HEK293T (cell line): Measurements from ENCODE around the gene SEPTIN11.

Experiments
- ARNT ChIP-seq: fragments of 450-650 bp; IDR thresholded peaks from 2 replicates; pipeline ENCODE4 v1.6.1; 2017; ENCODE audit warnings: mild to moderate bottlenecking
- BHLHE40 ChIP-seq: fragments of 450-650 bp; IDR thresholded peaks from 2 replicates; pipeline ENCODE4 v1.6.1; 2016; ENCODE audit warnings: mild to moderate bottlenecking, moderate library complexity, borderline replicate concordance
- ELF4 ChIP-seq: fragments of 450-650 bp; IDR thresholded peaks from 2 replicates; pipeline ENCODE4 v1.6.1; 2017; ENCODE audit warnings: antibody characterized with exemption
- FOXA1 ChIP-seq: fragments of 450-650 bp; IDR thresholded peaks from 2 replicates; pipeline ENCODE4 v1.6.1; 2016; ENCODE audit warnings: mild to moderate bottlenecking
- FOXK2 ChIP-seq: fragments of 450-650 bp; IDR thresholded peaks from 2 replicates; pipeline ENCODE4 v1.6.1; 2016; ENCODE audit warnings: mild to moderate bottlenecking
- FOXM1 ChIP-seq: fragments of 450-650 bp; IDR thresholded peaks from 2 replicates; pipeline ENCODE4 v1.6.1; 2017; ENCODE audit warnings: mild to moderate bottlenecking, borderline replicate concordance
- L3MBTL2 ChIP-seq: fragments of 450-650 bp; conservative IDR thresholded peaks from 2 replicates; pipeline ENCODE4 v1.6.1; 2016; ENCODE audit warnings: mild to moderate bottlenecking
- SP1 ChIP-seq: fragments of 450-650 bp; IDR thresholded peaks from 2 replicates; pipeline ENCODE4 v1.6.1; 2017
- ZNF384 ChIP-seq: fragments of 450-650 bp; IDR thresholded peaks from 2 replicates; pipeline ENCODE4 v1.6.1; 2016
- TF ChIP-seq, protein P1 (sequence below): fragments of 450-650 bp; IDR thresholded peaks from 2 replicates; pipeline ENCODE4 v1.6.1; 2016

DNA sequence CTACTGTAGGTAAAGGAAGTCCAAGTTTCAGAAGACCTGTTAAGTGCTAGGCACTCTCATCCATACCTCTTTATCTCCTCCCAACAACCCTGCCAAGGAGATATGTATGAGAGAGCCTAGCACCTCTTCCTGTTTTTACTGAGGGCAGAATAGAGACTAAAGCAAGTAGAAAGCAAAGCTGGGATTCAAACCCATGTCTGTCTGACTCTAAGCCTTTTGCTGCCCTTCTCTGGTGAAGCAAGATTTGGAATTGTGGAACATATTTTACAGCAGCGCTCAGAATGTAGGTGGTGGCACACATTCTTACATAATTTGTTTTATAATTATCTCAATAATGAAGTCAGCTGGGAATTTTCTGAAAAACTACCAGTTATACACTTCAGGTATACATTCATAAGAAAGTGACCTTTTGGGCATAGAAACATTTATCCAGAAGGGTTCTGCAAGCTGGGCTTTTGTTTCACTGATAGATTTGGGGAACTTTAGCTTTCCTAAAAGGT, 41.7 kb downstream of the SEPTIN11 start:
- no peak for TF ChIP-seq SP1
- no peak for TF ChIP-seq ELF4
- TF ChIP-seq ZNF384: no peak
- TF ChIP-seq, protein P1, sequence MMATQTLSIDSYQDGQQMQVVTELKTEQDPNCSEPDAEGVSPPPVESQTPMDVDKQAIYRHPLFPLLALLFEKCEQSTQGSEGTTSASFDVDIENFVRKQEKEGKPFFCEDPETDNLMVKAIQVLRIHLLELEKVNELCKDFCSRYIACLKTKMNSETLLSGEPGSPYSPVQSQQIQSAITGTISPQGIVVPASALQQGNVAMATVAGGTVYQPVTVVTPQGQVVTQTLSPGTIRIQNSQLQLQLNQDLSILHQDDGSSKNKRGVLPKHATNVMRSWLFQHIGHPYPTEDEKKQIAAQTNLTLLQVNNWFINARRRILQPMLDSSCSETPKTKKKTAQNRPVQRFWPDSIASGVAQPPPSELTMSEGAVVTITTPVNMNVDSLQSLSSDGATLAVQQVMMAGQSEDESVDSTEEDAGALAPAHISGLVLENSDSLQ: no peak
- no peak for TF ChIP-seq FOXA1
- no peak for TF ChIP-seq ARNT
- no peak for TF ChIP-seq FOXK2
- TF ChIP-seq FOXM1: no peak
- TF ChIP-seq L3MBTL2: no peak
- no peak for TF ChIP-seq BHLHE40
